Karpas-422 (cell line): ENCODE measurements around the gene SERPINH1. TPM values are rescaled to one million over a fixed set of nuclear protein-coding genes. Genes with fewer than 3 reads are reported as not detected.

Experiments
- DNase-seq: peaks from one replicate; pipeline ENCODE4 v3.0.0-alpha.2; 2015
- H2AFZ ChIP-seq: fragments of 200-600 bp; sonication (generic); 2 replicates; pipeline ENCODE4 v1.6.1; 2014; ENCODE audit warnings: antibody characterized with exemption, low read length, mixed read lengths
- H3K27ac ChIP-seq: fragments of 200-600 bp; sonication (generic); 2 replicates; pipeline ENCODE4 v1.5.1; 2014; ENCODE audit warnings: mild to moderate bottlenecking, low read length, moderate library complexity
- H3K27me3 ChIP-seq: fragments of 200-600 bp; sonication (generic); 2 replicates; pipeline ENCODE4 v1.6.1; 2014; ENCODE audit warnings: low read length, mixed read lengths
- H3K36me3 ChIP-seq: fragments of 200-600 bp; sonication (generic); 2 replicates; pipeline ENCODE4 v1.6.1; 2014; ENCODE audit warnings: low read length, mixed read lengths; ENCODE audit not compliant: insufficient read depth
- H3K4me1 ChIP-seq: fragments of 200-600 bp; sonication (generic); 2 replicates; pipeline ENCODE4 v1.6.1; 2014; ENCODE audit warnings: mild to moderate bottlenecking, low read length, mixed read lengths
- H3K4me2 ChIP-seq: fragments of 200-600 bp; sonication (generic); 2 replicates; pipeline ENCODE4 v1.6.1; 2014; ENCODE audit warnings: low read length, low read depth, mild to moderate bottlenecking; ENCODE audit not compliant: poor library complexity, severe bottlenecking
- H3K4me3 ChIP-seq: fragments of 200-600 bp; sonication (generic); 2 replicates; pipeline ENCODE4 v1.5.1; 2014; ENCODE audit warnings: mild to moderate bottlenecking, antibody characterized with exemption, low read length, mixed read lengths
- H3K79me2 ChIP-seq: fragments of 200-600 bp; sonication (generic); 2 replicates; pipeline ENCODE4 v1.6.1; 2014; ENCODE audit warnings: mild to moderate bottlenecking, low read length, mixed read lengths
- H3K9ac ChIP-seq: fragments of 200-600 bp; sonication (generic); 2 replicates; pipeline ENCODE4 v1.6.0; 2014; ENCODE audit warnings: low read length
- H3K9me2 ChIP-seq: fragments of 200-600 bp; sonication (generic), shearing (Covaris generic); replicated peaks from 2 replicates; pipeline ENCODE4 v1.6.0; 2014; ENCODE audit warnings: mild to moderate bottlenecking, low read length, moderate library complexity; ENCODE audit not compliant: insufficient read depth
- H3K9me3 ChIP-seq: fragments of 300-700, 200-600 bp; sonication (generic); 2 replicates; pipeline ENCODE4 v1.6.1; 2014; ENCODE audit warnings: low read length, mixed read lengths
- H4K20me1 ChIP-seq: fragments of 200-600 bp; sonication (generic); 2 replicates; pipeline ENCODE4 v1.6.1; 2014; ENCODE audit warnings: mild to moderate bottlenecking, antibody characterized with exemption, low read length, low read depth; ENCODE audit not compliant: insufficient read depth
- total RNA-seq: library from RNA; depleted of rRNA; stranded (reverse); fragments of >200 nt; shearing (Covaris generic); gene quantifications from 2 replicates; pipeline ENCODE4 v1.2.3, GENCODE V29; 2014; ENCODE audit warnings: low replicate concordance

SERPINH1 gene
- total RNA-seq, 1 experiment from 2014 or later: 10.5 TPM

GRCh38 chr11:75589051-75589450 lies 27.0 kb downstream of the SERPINH1 start:
- Histone ChIP-seq H3K27ac (no peak overlapping the region), H3K36me3 (no peaks in the 10 kb centered on the region), H4K20me1 (no peaks in the 10 kb centered on the region), H3K9me2 (no peaks in the 10 kb centered on the region), H3K9ac (no peak overlapping the region), H3K79me2 (no peaks in the 10 kb centered on the region), H2AFZ (no peak overlapping the region), H3K4me3 (no peak overlapping the region), H3K4me2 (no peak overlapping the region), H3K27me3 (no peaks in the 10 kb centered on the region), H3K4me1 (peaks cover under 1% of the 10 kb centered on the region), H3K9me3 (no peaks in the 10 kb centered on the region)
- no peak for DNase-seq

GRCh38 chr11:75589933-75590332 lies 27.9 kb downstream of the SERPINH1 start:
- no peaks in the 10 kb centered on the region for H4K20me1 ChIP-seq
- H3K4me2 ChIP-seq: no peak overlapping the region
- no peaks in the 10 kb centered on the region for H3K9me2 ChIP-seq
- no peaks in the 10 kb centered on the region for H3K79me2 ChIP-seq
- no peak overlapping the region for H3K4me3 ChIP-seq
- H3K27me3 ChIP-seq: no peaks in the 10 kb centered on the region
- no peaks in the 10 kb centered on the region for H3K36me3 ChIP-seq
- no peak overlapping the region for H3K9ac ChIP-seq
- no peak overlapping the region for H2AFZ ChIP-seq
- peaks cover 9% of the 10 kb centered on the region for H3K4me1 ChIP-seq
- H3K9me3 ChIP-seq: no peaks in the 10 kb centered on the region
- no peak overlapping the region for H3K27ac ChIP-seq
- DNase-seq: no peak

GRCh38 chr11:75591371-75591770 lies 29.3 kb downstream of the SERPINH1 start:
- Histone ChIP-seq H3K4me3 (no peak overlapping the region), H3K27ac (no peak overlapping the region), H3K27me3 (no peaks in the 10 kb centered on the region), H3K79me2 (no peaks in the 10 kb centered on the region), H3K9ac (no peak overlapping the region), H3K4me1 (peaks cover 23% of the 10 kb centered on the region), H3K36me3 (no peaks in the 10 kb centered on the region), H3K9me2 (no peaks in the 10 kb centered on the region), H2AFZ (no peak overlapping the region), H4K20me1 (no peaks in the 10 kb centered on the region), H3K4me2 (no peak overlapping the region), H3K9me3 (no peaks in the 10 kb centered on the region)
- DNase-seq: no peak

- Histone ChIP-seq H3K4me3 (no peak overlapping the region), H3K4me1 (peaks cover 29% of the 10 kb centered on the region), H3K27ac (no peak overlapping the region), H3K9ac (no peak overlapping the region), H4K20me1 (no peaks in the 10 kb centered on the region), H3K9me2 (no peaks in the 10 kb centered on the region), H3K79me2 (no peaks in the 10 kb centered on the region), H2AFZ (no peak overlapping the region), H3K27me3 (no peaks in the 10 kb centered on the region), H3K36me3 (no peaks in the 10 kb centered on the region), H3K4me2 (no peak overlapping the region), H3K9me3 (no peaks in the 10 kb centered on the region)
- DNase-seq: no peak
Observed at GRCh38 chr11:75591966-75592365, 29.9 kb downstream of the SERPINH1 start.

GRCh38 chr11:75592715-75593114 lies 30.7 kb downstream of the SERPINH1 start:
- Histone ChIP-seq H3K9ac (no peak overlapping the region), H3K36me3 (no peaks in the 10 kb centered on the region), H2AFZ (no peak overlapping the region), H3K9me3 (no peaks in the 10 kb centered on the region), H4K20me1 (no peaks in the 10 kb centered on the region), H3K79me2 (no peaks in the 10 kb centered on the region), H3K27me3 (no peaks in the 10 kb centered on the region), H3K4me3 (no peak overlapping the region), H3K9me2 (no peaks in the 10 kb centered on the region), H3K4me1 (peaks cover 37% of the 10 kb centered on the region), H3K4me2 (no peak overlapping the region), H3K27ac (no peak overlapping the region)
- DNase-seq: no peak

GRCh38 chr11:75593286-75593915 lies 31.3 kb downstream of the SERPINH1 start:
- H3K36me3 ChIP-seq: no peaks in the 10 kb centered on the region
- no peak overlapping the region for H3K4me2 ChIP-seq
- no peak overlapping the region for H2AFZ ChIP-seq
- no peak overlapping the region for H3K9ac ChIP-seq
- no peaks in the 10 kb centered on the region for H3K27me3 ChIP-seq
- H4K20me1 ChIP-seq: no peaks in the 10 kb centered on the region
- peaks cover 44% of the 10 kb centered on the region for H3K4me1 ChIP-seq
- no peak for DNase-seq
- H3K79me2 ChIP-seq: no peaks in the 10 kb centered on the region
- H3K4me3 ChIP-seq: no peak overlapping the region
- no peaks in the 10 kb centered on the region for H3K9me2 ChIP-seq
- H3K27ac ChIP-seq: no peak overlapping the region
- H3K9me3 ChIP-seq: no peaks in the 10 kb centered on the region

- Histone ChIP-seq H3K4me1 (peaks cover 52% of the 10 kb centered on the region), H3K27ac (no peak overlapping the region), H4K20me1 (no peaks in the 10 kb centered on the region), H2AFZ (no peak overlapping the region), H3K9me3 (no peaks in the 10 kb centered on the region), H3K79me2 (no peaks in the 10 kb centered on the region), H3K4me3 (no peak overlapping the region), H3K36me3 (no peaks in the 10 kb centered on the region), H3K4me2 (no peak overlapping the region), H3K9ac (no peak overlapping the region), H3K27me3 (no peaks in the 10 kb centered on the region), H3K9me2 (no peaks in the 10 kb centered on the region)
- DNase-seq: no peak
Observed at GRCh38 chr11:75594211-75594610, 32.2 kb downstream of the SERPINH1 start.

GRCh38 chr11:75595429-75595828 lies 33.4 kb downstream of the SERPINH1 start:
- H4K20me1 ChIP-seq: no peaks in the 10 kb centered on the region
- no peaks in the 10 kb centered on the region for H3K9me2 ChIP-seq
- peak; percentile 78 for DNase-seq
- H3K9ac ChIP-seq: peak overlapping the region; percentile 55
- H3K27me3 ChIP-seq: no peaks in the 10 kb centered on the region
- peak overlapping the region; percentile 56; the same call in 1 of the 2 replicates for H3K4me3 ChIP-seq
- H3K9me3 ChIP-seq: no peaks in the 10 kb centered on the region
- no peaks in the 10 kb centered on the region for H3K79me2 ChIP-seq
- no peaks in the 10 kb centered on the region for H3K36me3 ChIP-seq
- H3K4me2 ChIP-seq: peak overlapping the region; percentile 70
- H2AFZ ChIP-seq: no peak overlapping the region
- H3K27ac ChIP-seq: peak overlapping the region; percentile 93
- H3K4me1 ChIP-seq: peaks cover 58% of the 10 kb centered on the region
